ENCODE results near the gene FAM133A. TPM values are rescaled to one million over a fixed set of nuclear protein-coding genes. Genes with fewer than 3 reads are reported as not detected.

Gene FAM133A
- under 1 TPM in 2 of 4 donors, not detected in 2; 0.30 to 0.97 TPM for total RNA-seq

DNA sequence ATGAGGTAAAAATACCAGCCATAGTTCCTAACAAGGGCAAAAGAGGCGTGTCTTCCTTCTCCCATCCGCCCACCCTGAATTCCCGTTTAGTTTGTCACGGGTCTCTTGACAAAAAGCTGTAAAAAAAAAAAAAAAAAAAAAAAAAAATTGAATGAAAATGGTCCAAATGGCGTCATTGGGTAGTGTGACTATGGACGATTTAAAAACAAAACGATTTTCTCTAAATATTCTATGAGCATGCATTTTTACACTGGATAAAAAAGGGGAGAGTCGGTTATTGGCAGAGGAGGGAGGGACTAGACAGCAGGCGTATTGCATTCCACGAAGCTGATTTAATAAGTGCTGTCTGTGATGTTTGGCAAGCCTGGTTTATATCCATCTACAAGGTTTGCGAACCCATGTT is at the start of gene FAM133A:
FAM133A (plus strand) TSS at position 338 of the 403 bp plus-strand sequence. CDS start 35,214 bp downstream, outside the sequence.
- no peak for DNase-seq
- Histone ChIP-seq H3K27me3 (peaks cover 0 to 11% of the 10 kb centered on the region in 2 donors), H3K4me1 (no peaks in the 10 kb centered on the region), H3K36me3 (no peaks in the 10 kb centered on the region), H3K9me3 (no peaks in the 10 kb centered on the region), H3K4me3 (peak within 1 kb of the TSS; percentile 45 to 59), H3K27ac (peak within 1 kb of the TSS; percentile 68 to 69)
- TF ChIP-seq, protein P1, sequence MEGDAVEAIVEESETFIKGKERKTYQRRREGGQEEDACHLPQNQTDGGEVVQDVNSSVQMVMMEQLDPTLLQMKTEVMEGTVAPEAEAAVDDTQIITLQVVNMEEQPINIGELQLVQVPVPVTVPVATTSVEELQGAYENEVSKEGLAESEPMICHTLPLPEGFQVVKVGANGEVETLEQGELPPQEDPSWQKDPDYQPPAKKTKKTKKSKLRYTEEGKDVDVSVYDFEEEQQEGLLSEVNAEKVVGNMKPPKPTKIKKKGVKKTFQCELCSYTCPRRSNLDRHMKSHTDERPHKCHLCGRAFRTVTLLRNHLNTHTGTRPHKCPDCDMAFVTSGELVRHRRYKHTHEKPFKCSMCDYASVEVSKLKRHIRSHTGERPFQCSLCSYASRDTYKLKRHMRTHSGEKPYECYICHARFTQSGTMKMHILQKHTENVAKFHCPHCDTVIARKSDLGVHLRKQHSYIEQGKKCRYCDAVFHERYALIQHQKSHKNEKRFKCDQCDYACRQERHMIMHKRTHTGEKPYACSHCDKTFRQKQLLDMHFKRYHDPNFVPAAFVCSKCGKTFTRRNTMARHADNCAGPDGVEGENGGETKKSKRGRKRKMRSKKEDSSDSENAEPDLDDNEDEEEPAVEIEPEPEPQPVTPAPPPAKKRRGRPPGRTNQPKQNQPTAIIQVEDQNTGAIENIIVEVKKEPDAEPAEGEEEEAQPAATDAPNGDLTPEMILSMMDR (IDR thresholded peaks at IDR 0.05) = no peak
- no peak for TF ChIP-seq POLR2A (IDR thresholded peaks at IDR 0.05)
- intact Hi-C loops (cut with DNase I; ENCODE audit: low total_unique reads) = no loop called here

DNA sequence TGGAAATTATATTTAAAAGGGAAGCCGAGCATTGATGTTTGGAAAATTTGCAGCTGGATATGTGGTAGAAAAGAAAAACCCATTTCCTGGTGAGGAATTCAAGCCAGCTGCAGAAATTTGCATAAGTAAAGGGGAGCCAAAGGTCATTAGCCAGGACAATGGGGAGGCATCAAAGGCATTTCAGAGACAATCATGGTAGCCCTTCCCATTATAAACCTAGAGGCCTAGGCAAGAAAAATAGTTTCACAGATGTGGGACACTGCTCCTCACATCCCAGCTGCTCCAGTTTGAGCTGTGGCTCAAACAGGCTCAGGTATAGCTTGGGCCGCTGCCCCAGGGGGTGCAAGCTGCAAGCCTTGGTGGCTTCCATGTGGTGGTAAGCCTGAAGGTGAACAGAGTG is 36.4 kb upstream of the FAM133A start:
- Histone ChIP-seq H3K36me3 (no peaks in the 10 kb centered on the region), H3K4me3 (no peak overlapping the region), H3K27me3 (no peaks in the 10 kb centered on the region), H3K9me3 (no peaks in the 10 kb centered on the region), H3K27ac (no peak overlapping the region), H3K4me1 (no peaks in the 10 kb centered on the region)
- TF ChIP-seq POLR2A (IDR thresholded peaks at IDR 0.05) = no peak
- TF ChIP-seq, protein P1 (IDR thresholded peaks at IDR 0.05) = no peak
- no peak for DNase-seq
- intact Hi-C loops (cut with DNase I; ENCODE audit: low total_unique reads) = no loop called here

DNA sequence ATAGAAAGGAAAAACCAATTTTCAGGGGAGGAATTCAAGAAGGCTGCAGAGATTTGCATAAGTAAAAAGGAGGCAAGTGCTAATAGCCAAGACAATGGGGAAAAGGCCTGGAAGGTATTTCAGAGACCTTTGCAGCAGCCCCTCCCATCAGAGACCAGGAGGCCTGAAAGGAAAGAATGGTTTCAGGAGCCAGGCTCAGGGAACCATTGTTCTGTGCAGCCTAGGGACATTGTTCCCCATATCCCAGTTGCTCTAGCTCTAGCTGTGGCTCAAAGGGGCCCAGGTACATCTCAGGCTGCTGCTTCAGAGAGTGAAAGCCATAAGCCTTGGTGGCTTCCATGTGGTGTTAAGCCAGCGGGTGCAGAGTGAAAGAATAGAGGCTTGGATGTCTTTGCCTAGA is 24.6 kb upstream of the FAM133A start:
- DNase-seq = no peak
- TF ChIP-seq, protein P1 (IDR thresholded peaks at IDR 0.05) = no peak
- TF ChIP-seq POLR2A (IDR thresholded peaks at IDR 0.05) = no peak
- intact Hi-C loops (cut with DNase I; ENCODE audit: low total_unique reads) = no loop called here

DNA sequence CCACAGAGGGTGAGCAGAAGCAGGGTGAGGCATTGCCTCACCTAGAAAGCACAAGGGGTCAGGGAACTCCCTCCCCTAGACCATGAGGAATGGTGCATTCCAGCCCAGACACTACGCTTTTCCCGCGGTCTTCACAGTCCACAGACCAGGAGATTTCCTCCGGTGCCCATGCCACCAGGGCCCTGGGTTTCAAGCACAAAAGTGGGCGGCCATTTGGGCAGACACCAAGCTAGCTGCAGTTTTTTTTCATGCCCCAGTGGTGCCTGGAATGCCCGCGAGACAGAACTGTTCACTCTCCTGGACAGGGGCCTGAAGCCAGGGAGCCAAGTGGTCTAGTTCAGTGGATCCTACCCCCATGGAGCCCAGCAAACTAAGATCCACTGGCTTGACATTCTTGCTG is 13.4 kb upstream of the FAM133A start:
- DNase-seq = no peak
- intact Hi-C loops (cut with DNase I; ENCODE audit: low total_unique reads) = no loop called here
- TF ChIP-seq, protein P1 (IDR thresholded peaks at IDR 0.05) = no peak
- TF ChIP-seq POLR2A (IDR thresholded peaks at IDR 0.05) = no peak
- no peaks in the 10 kb centered on the region for H3K4me1 ChIP-seq
- no peak overlapping the region for H3K27ac ChIP-seq
- H3K4me3 ChIP-seq = no peak overlapping the region
- H3K36me3 ChIP-seq = no peaks in the 10 kb centered on the region
- H3K27me3 ChIP-seq = no peaks in the 10 kb centered on the region
- H3K9me3 ChIP-seq = no peaks in the 10 kb centered on the region

More for the DNA sequence above, 24.6 kb upstream of the FAM133A start:
- no peaks in the 10 kb centered on the region for H3K4me1 ChIP-seq
- H3K36me3 ChIP-seq = no peaks in the 10 kb centered on the region
- no peak overlapping the region for H3K4me3 ChIP-seq
- H3K27me3 ChIP-seq = peaks cover 0 to 4% of the 10 kb centered on the region in 2 donors
- H3K9me3 ChIP-seq = no peaks in the 10 kb centered on the region
- no peak overlapping the region for H3K27ac ChIP-seq

DNA sequence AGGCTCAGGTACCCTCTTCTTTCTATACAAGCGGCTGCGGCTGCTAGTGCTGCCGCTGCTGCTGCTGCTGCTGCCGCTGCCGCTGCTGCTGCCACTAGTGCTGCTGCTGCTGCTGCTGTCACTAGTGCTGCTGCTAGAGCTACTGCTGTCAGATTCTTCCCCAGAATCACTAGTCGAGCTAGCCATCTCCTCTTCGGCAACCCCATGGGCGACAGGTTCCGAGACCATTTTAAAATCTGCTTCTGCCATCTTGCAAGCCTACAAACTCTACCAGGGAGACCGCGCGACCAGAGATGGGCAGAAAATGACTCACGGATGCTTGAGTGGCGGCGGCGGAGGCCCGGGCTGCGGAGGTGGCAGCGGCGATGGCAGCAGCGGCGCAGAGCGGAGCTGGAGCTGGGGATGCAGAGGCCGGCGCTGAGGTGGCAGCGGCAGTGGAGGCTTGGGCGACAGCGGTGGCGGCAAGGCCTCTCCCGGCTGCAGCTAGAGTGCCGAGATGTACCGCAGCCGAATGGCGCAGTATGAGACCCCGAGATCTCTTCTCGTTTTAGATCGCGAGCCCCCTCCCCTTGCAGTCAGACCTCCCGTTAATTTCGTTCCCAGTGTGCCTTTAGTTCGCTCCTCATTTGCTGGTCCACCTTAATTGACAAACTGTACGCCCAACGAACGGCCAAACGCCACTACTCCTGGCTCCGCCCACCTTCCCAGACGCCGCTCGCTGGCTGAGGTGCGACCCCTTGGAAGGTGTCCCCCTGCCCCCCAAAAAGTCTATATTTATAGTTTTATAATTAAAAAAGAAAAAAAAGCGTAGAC is 744 bp upstream of the FAM133A start, which contains the start of gene NAP1L3:
NAP1L3 (minus strand) TSS at position 523 of the 813 bp plus-strand sequence; CDS start at position 249, 274 bp downstream.
- no peak for TF ChIP-seq POLR2A (IDR thresholded peaks at IDR 0.05)
- DNase-seq = peak; percentile 61 to 63
- H3K27me3 ChIP-seq = peaks cover 0 to 11% of the 10 kb centered on the region in 2 donors
- peak within 1 kb of the TSS; percentile 68 to 69 for H3K27ac ChIP-seq
- peak within 1 kb of the TSS; percentile 45 to 59 for H3K4me3 ChIP-seq
- H3K9me3 ChIP-seq = no peaks in the 10 kb centered on the region
- H3K4me1 ChIP-seq = no peaks in the 10 kb centered on the region
- no peaks in the 10 kb centered on the region for H3K36me3 ChIP-seq
- intact Hi-C loops (cut with DNase I; ENCODE audit: low total_unique reads) = no loop called here

Measured in uterus (tissue), 4 donors.